Mucosa of stomach (tissue), 1 donor: Measurements from ENCODE around the gene POLDIP3.

ENCODE experiments used
- H3K27me3 ChIP-seq: one replicate; pipeline ENCODE4 v1.7.0; 2013; ENCODE audit warnings: mild to moderate bottlenecking, low read length; ENCODE audit not compliant: control insufficient read depth, insufficient read depth
- H3K36me3 ChIP-seq: one replicate; pipeline ENCODE4 v1.7.0; 2013; ENCODE audit warnings: low read length; ENCODE audit not compliant: control insufficient read depth, insufficient read depth
- H3K4me1 ChIP-seq: one replicate; pipeline ENCODE4 v1.7.0; 2013; ENCODE audit warnings: mild to moderate bottlenecking, low read length; ENCODE audit not compliant: control insufficient read depth, insufficient read depth
- H3K4me3 ChIP-seq: one replicate; pipeline ENCODE4 v1.7.0; 2013; ENCODE audit warnings: low read length
- H3K9ac ChIP-seq: one replicate; pipeline ENCODE4 v1.7.0; 2013; ENCODE audit warnings: mild to moderate bottlenecking, low read length, moderate library complexity
- H3K9me3 ChIP-seq: one replicate; pipeline ENCODE4 v1.7.0; 2013; ENCODE audit warnings: mild to moderate bottlenecking, low read length, moderate library complexity; ENCODE audit not compliant: control insufficient read depth
- donor health status: Pancreatic carcinoma.

The POLDIP3 gene

GRCh38 chr22:42635531-42635930, 20.8 kb upstream of the POLDIP3 start:
- Histone ChIP-seq H3K36me3 (peaks cover 14% of the 10 kb centered on the region), H3K27me3 (no peaks in the 10 kb centered on the region), H3K9me3 (no peaks in the 10 kb centered on the region), H3K9ac (peak overlapping the region; percentile 28), H3K4me3 (no peak overlapping the region), H3K4me1 (peaks cover 10% of the 10 kb centered on the region)

- Histone ChIP-seq H3K36me3 (peaks cover 14% of the 10 kb centered on the region), H3K9ac (no peak overlapping the region)
Observed at GRCh38 chr22:42633013-42633412, 18.3 kb upstream of the POLDIP3 start.

GRCh38 chr22:42632096-42632495, 17.4 kb upstream of the POLDIP3 start:
- H3K36me3 ChIP-seq, result peaks cover 15% of the 10 kb centered on the region
- no peak overlapping the region for H3K4me3 ChIP-seq
- H3K4me1 ChIP-seq, result peaks cover 10% of the 10 kb centered on the region
- no peaks in the 10 kb centered on the region for H3K9me3 ChIP-seq
- no peaks in the 10 kb centered on the region for H3K27me3 ChIP-seq
- H3K9ac ChIP-seq, result no peak overlapping the region

More at GRCh38 chr22:42633013-42633412, 18.3 kb upstream of the POLDIP3 start:
- Histone ChIP-seq H3K4me3 (no peak overlapping the region), H3K4me1 (peaks cover 10% of the 10 kb centered on the region), H3K9me3 (no peaks in the 10 kb centered on the region), H3K27me3 (no peaks in the 10 kb centered on the region)

- Histone ChIP-seq H3K9me3 (no peaks in the 10 kb centered on the region), H3K9ac (no peak overlapping the region)
Observed at GRCh38 chr22:42630901-42631602, 16.4 kb upstream of the POLDIP3 start.

GRCh38 chr22:42630211-42630610, 15.5 kb upstream of the POLDIP3 start:
- Histone ChIP-seq H3K4me3 (no peak overlapping the region), H3K4me1 (no peaks in the 10 kb centered on the region), H3K9ac (no peak overlapping the region), H3K9me3 (no peaks in the 10 kb centered on the region), H3K36me3 (peaks cover 7% of the 10 kb centered on the region), H3K27me3 (no peaks in the 10 kb centered on the region)

More at GRCh38 chr22:42630901-42631602, 16.4 kb upstream of the POLDIP3 start:
- H3K4me1 ChIP-seq, result peaks cover 8% of the 10 kb centered on the region
- H3K36me3 ChIP-seq, result peaks cover 15% of the 10 kb centered on the region
- no peaks in the 10 kb centered on the region for H3K27me3 ChIP-seq
- H3K4me3 ChIP-seq, result no peak overlapping the region

GRCh38 chr22:42627981-42628380, 13.3 kb upstream of the POLDIP3 start:
- H3K4me3 ChIP-seq, result no peak overlapping the region
- H3K36me3 ChIP-seq, result peaks cover 7% of the 10 kb centered on the region
- H3K27me3 ChIP-seq, result no peaks in the 10 kb centered on the region
- no peak overlapping the region for H3K9ac ChIP-seq
- H3K9me3 ChIP-seq, result no peaks in the 10 kb centered on the region
- H3K4me1 ChIP-seq, result peaks cover 6% of the 10 kb centered on the region

- no peaks in the 10 kb centered on the region for H3K9me3 ChIP-seq
- peaks cover 6% of the 10 kb centered on the region for H3K4me1 ChIP-seq
- peaks cover 14% of the 10 kb centered on the region for H3K36me3 ChIP-seq
- no peak overlapping the region for H3K4me3 ChIP-seq
- H3K27me3 ChIP-seq, result no peaks in the 10 kb centered on the region
- no peak overlapping the region for H3K9ac ChIP-seq
Observed at GRCh38 chr22:42626951-42627625, 12.4 kb upstream of the POLDIP3 start.

- H3K4me3 ChIP-seq, result no peak overlapping the region
- no peak overlapping the region for H3K9ac ChIP-seq
- peaks cover 14% of the 10 kb centered on the region for H3K36me3 ChIP-seq
- H3K9me3 ChIP-seq, result no peaks in the 10 kb centered on the region
- peaks cover 6% of the 10 kb centered on the region for H3K4me1 ChIP-seq
- H3K27me3 ChIP-seq, result no peaks in the 10 kb centered on the region
Observed at GRCh38 chr22:42626431-42626830, 11.7 kb upstream of the POLDIP3 start.

GRCh38 chr22:42625416-42625815, 10.7 kb upstream of the POLDIP3 start:
- no peaks in the 10 kb centered on the region for H3K9me3 ChIP-seq
- H3K4me1 ChIP-seq, result peaks cover 6% of the 10 kb centered on the region
- H3K27me3 ChIP-seq, result no peaks in the 10 kb centered on the region
- H3K36me3 ChIP-seq, result peaks cover 14% of the 10 kb centered on the region
- H3K4me3 ChIP-seq, result no peak overlapping the region
- H3K9ac ChIP-seq, result no peak overlapping the region

- Histone ChIP-seq H3K4me3 (no peak overlapping the region), H3K9me3 (no peaks in the 10 kb centered on the region), H3K27me3 (no peaks in the 10 kb centered on the region), H3K4me1 (peaks cover 6% of the 10 kb centered on the region), H3K9ac (peak overlapping the region; percentile 25), H3K36me3 (peaks cover 14% of the 10 kb centered on the region)
Observed at GRCh38 chr22:42624551-42625106, 9.9 kb upstream of the POLDIP3 start.

GRCh38 chr22:42623756-42624441, 9.2 kb upstream of the POLDIP3 start:
- no peak overlapping the region for H3K9ac ChIP-seq
- H3K9me3 ChIP-seq, result no peaks in the 10 kb centered on the region
- H3K4me3 ChIP-seq, result no peak overlapping the region
- peaks cover 14% of the 10 kb centered on the region for H3K36me3 ChIP-seq
- H3K27me3 ChIP-seq, result no peaks in the 10 kb centered on the region
- peaks cover 6% of the 10 kb centered on the region for H3K4me1 ChIP-seq

GRCh38 chr22:42623301-42623751, 8.6 kb upstream of the POLDIP3 start:
- Histone ChIP-seq H3K36me3 (peaks cover 14% of the 10 kb centered on the region), H3K9me3 (no peaks in the 10 kb centered on the region), H3K4me3 (no peak overlapping the region), H3K4me1 (peaks cover 6% of the 10 kb centered on the region), H3K27me3 (no peaks in the 10 kb centered on the region), H3K9ac (no peak overlapping the region)
